HG02678 (cell line): ENCODE measurements around the gene CTIF.
A peak's percentile ranks its signal among the peaks of the same experiment; 100 is the strongest.

Experiments used
- ATAC-seq: cut with Tn5 transposase; IDR thresholded peaks from one replicate; pipeline ENCODE4 v1.9.1; 2021; ENCODE audit warnings: mild to moderate bottlenecking, moderate library complexity; ENCODE audit not compliant: unreplicated experiment

CTIF gene

DNA sequence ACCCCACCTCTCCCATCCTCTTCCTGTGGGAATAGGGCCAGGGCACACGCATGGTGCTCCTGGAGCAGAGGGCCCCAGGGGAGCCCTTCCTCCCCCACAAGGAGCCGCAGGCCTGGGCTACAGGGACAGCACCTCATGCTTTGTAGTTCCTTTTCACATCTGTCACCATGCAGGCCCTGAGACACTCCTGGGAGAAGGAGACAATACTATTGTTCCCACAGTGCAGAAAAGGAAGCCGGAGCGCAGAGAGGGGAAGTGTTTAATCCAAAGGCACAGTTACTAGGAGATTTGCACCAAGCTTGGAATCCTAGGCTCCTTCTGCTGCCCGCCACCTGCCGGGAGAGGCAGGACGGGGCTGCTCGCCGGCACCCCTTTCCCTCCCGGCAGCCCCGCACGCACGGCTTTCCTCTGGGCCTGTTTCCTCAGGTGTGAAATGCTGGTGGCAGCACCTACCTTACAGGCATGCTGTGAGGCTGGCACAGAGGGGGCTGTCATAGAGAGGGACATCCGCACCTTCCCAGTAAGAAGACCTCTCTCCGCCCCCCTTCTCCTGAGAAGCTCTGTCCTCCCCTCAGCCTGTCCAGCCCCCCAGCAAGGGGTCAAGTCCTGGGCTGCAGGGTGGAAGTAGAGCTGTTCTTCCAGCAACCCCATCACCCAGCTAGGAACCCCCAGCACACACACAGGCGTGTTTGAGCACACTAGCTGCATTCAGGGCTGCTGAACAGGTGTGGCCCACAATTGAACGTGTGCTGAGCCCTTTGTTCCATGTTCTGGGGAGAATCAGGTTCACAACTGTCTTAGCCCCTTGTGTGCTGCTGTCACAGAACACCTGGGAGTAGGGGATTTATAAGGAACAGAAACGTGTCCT, 349.3 kb downstream of the CTIF start:
- ATAC-seq: no peak

DNA sequence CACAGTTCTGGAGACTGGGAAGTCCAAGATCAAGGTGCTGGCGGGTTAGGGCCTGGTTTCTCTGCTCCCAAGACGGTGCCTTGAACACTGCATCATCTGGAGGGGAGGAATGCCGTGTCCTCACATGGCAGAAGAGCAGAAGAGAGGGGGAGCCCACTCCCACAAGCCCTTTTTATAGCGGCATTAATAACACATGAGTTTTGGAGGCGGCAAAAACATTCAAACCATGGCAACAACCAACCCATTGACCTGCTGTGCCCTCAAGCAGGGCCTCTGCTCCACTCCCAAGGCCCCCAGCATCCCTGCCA, 349.9 kb downstream of the CTIF start:
- ATAC-seq: no peak

DNA sequence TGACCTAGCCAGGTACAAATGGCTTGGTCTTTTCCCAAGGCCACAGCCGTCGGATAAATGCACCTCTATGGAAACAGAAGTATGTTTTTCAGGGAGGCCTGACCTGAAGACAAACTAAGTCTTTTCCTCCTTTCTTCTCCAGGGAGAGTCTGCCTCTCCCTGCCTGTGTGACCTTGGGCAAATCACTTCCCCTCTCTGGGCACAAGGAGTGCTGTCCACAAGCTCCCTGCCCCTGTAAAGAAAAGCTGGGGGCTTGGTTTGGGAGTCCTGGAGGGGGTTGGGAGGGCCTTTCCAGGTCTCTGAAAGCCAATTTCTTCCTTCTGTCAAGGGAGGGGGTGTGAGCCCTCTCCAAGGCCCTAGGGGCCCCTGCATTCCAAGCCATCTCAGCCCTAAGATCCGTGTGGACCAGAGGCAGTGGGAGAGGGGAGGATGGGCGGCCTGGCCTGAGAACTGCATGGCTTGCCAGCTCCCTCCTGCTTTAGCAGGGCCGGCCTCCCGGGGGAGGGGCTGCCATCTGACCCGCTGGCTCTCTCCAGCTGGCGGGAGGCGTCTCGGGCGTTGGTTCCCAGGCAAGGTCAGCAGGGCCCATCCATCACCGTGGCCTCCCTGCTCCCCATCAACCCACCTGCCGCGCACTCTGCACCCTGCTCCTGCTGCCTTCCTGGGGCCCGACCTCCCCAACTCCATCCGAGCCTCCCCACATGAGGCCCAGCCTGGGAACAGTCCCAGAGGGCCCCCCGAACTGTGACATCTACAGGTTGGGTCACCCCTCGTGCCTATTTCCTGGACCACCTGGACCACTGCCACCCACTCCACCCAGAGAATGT, 350.5 kb downstream of the CTIF start:
- ATAC-seq: no peak

DNA sequence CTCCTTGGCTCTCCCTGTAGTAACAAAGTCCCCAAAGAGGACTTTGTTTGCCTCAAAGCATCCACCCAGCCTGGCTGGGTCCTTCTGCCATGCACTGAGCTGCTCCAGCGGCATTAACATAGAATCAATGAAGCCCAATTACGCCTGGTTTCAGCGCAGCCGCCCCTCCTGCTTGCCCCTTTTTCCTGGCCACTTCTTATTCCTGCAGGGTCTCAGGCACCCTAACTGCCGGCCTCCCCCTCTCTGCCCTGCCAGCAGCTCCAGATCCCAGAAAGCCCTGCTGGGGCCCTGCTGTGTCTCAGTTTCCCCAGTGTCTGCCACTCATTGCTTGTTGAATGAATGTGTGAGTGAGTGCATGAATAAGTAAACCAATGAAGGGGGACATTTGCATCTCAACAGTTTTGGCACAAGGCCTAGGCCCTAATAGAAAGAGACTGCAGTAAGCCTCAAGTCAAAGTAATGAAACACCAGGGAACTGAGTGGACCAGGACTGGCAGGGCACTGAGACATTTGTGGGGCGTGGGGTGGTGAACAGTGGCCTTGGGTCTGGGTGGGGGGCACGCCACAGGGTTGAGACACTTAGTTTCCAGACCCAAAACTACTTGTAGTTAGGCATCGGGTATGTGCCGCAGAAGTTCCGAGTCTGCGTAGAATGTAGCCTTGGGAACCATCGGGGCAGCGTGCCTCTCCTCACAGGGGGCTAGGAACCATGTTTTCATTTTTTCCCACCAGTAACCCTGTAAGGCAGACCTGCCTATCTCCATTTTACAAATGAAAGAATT, 351.3 kb downstream of the CTIF start:
- no peak for ATAC-seq

DNA sequence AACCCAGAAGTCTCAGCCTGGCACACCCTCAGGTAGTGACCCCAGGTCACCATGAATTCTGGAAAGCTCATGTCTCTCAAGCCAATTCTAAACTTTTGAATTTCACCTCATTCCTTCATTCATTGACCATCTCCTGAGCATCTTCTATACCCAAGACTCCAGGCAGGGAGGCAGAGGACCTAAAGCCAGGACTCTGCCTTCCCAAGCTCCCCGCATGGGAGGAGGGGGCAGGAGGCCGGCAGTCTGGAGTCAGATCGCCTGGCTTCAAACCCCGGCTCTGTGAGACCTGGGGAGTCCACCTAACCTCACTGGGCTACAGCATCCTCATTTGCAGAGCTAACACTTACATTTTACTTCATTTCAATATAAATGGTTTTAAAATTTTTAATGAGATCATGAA, 352.9 kb downstream of the CTIF start:
- ATAC-seq: no peak

DNA sequence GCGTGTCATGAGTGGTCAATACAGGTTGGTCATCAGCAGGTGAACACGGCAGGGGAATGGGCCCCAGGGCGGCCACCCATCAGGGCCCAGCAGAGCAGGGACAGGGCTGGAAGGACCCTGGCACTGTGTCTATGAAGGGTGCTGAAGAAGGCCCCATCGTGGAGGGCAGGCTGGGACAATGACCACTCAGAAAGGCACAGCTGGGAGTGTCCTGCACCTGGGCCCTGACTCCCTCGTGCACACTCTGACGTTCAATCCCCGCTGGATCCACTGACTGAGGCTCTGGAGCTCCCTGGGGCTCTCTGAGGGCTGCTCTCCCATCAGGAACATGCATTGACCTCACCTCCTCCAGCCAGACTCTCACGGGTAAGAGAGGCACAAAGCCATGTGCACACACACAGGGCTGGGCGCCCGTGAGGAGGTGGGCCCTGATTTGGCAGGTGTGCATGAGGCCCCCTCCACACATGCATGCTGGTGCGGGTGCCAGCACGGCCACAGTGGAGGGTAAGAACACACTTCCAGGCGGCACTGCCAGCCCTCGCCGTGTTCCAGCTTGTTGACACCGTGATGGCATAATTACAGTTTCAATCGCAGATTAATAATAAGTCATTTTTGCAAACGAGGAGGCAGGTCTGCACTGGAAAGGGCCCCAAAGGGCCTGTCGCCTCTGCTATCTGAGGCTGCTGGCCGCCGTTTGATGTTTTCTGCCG, 353.5 kb downstream of the CTIF start:
- ATAC-seq: no peak

DNA sequence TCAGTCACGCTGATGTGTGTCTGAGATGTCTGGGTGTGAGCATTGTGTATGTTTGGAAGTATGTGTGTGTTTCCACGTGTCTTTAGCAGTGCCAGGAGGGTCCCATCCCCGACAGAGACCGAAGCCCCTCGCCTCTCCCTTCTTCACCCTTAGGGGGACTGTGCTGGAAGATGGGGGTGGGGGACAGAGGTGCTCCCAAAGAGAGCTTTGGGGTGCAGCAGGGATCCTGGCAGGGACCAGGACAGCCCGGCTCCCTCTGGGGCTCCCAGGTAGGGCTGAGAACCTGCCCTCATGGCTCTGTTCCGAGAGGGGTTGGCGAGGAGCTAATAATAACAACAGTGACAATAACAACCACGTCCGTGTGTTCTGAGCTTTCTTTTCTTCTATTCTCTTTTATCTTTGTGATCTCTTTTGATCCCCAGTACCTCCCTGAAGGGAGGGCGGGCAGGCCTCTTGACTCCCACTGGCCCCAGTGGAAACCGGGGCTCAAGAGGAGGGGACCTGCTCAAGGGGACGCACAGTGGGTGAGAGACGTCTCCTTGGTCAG, 354.3 kb downstream of the CTIF start:
- ATAC-seq: no peak

DNA sequence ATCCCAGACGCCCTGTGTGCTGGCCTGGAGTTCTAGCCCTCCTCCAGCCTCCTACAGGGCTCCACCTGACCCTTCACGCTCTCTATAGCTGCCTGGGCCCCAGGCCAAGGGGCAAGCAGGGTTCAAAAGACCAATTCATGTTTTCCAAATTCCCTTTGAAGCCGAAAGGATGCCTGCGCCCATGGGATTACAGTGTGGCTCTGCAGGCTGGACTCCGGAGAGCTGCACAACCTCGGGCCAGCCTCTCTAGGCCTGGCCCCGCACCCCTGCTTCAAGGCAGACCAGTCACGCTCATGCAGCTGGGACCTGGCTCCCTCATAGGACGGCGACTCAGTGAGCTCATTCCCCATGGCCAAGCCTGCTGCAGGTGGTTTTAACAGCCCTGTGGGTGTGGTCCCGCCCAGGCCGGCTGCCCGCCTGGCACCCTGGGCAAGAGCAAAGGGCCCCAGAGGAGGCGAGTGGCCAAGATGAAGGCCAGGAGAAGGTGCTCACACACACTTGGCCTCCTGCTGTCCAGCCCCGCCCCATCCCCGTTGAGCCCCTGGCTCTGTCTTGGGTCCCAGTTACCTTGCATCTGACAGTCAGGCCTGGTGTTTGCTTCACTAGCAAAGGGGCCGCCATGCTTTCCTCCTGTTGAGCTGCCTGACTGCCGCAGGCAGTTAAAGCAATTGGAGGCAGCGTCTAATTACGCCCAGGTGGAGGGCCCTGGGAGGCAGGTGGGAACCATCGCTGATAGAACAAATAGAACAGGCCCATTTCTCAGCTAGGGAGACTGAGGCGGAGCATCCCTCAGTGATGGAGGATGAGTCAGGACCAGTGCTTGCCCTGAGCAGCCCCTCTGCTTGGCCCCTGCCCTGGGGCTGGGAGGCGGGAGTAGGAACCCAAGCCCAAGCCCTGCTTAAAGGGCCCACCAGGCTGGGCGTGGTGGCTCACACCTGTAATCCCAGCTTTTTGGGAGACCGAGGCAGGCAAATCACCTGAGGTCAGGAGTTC, 355.1 kb downstream of the CTIF start:
- no peak for ATAC-seq

DNA sequence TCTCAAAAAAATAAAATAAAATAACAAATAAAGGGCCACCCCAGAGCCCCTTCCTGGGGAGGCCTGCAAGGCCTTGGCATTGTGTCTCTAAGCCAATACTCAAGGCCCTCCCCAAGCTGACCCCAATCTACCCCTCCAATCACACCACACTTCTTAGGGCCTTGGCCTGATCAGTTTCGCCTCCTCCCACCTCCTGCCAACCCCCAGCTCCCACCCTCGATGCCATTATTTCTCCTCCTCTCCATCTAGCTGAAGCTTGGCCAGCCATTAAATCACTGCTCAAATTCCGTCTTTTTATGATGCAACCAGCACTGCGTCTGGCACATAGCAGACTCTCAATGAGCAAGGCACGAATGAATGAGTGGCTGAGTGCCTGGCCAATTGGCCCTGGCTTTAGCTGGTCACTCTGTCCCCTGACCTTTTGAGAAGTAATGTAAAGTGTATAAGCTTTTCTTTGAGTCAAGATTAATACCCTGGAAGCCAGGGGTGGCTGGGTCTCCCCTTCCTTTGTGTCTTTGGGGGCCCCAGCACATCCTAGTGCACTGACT, 356.0 kb downstream of the CTIF start:
- ATAC-seq: no peak

DNA sequence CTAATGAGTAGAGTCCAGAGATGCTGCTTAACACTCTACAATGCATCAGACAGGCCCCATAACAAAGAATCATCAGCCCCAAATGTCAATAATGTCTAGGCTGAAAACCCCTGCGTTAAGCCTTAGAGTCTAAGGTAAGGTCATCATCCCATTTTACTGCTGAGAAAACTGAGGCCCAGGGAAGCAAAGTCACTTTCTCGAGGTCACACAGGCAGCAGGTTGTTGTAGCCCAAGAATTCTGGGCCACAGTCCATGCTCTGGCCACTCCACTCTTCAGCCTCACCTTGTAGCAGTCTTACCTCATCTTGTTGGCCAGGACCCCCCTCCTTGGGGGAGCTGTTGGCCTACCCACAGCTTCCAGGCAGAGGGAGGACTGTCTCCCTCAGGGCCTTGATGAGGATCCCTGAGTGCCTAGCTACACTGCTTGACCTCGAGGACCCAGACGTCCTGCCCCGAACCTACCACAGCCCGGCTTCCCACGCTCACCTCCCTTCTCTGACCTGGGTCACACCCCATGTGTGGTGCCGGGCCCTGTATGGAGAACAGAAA, 357.6 kb downstream of the CTIF start:
- no peak for ATAC-seq

DNA sequence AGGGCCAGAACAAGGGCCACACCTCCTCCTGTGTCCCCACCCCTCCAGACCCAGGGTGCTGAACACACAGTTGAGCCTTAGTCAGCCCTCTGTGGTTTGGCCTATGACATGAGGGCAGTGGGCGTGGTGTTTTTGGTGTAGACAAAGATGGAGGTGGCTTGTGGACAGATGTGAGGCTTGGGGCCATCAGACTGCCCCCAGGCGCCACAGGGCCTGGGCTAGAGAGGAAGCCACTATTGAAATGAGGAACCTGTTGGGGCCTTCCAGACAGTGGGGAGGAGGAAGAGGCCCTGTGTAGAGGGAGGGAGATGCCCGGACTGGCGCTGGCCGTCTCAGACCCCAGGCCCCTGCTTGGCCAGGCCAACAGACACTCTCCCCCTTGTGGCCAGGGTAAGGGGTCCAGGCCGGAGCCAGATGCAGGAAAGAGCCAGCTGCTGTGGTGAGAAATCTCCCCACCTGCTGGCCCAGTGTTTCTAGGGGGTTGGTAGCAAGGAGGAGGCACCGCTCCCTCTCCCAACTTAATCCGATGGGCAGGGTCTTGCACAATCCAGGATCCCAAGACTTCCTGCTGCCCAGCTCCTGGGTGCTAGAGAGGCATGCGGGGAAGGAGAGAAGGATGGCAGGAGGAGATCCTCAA, 358.2 kb downstream of the CTIF start:
- peak; percentile 60 for ATAC-seq

DNA sequence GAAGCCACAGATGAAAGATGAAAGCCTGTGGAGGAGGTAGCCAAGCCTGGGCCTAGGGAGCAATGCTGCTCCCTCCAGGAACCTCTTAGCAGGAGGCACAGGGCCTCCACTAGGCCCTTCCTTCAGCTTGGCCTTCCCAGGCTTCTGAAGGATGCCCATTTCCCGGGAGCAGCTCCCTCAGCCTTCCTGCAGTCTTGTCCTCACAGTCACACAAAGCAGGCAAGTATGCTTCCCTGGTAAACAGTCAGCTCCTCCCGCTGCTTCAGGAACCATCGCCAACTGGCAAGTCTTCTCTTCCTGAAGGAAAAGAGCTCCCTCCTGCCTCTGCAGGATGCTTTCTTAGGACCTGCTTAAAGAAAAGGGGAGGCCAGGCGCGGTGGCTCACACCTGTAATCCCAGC, 358.7 kb downstream of the CTIF start:
- ATAC-seq: no peak

DNA sequence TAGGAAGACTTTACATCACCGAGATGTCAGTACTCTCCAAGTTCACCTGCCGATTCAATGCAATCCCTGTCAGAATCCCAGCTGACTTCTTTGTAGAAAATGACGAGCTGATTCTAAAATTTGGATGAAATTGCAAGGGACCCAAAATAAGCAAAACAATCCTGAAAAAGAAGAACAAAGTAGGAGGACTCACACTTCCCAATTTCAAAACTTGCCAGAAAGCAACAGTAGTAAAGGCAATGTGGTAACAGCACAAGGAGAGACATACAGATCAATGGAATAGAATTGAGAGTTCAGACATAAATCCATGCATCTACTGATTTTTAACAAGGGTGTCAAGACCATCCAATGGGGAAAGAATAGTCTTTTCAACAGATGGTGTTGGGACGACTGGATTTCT, 359.7 kb downstream of the CTIF start:
- no peak for ATAC-seq

DNA sequence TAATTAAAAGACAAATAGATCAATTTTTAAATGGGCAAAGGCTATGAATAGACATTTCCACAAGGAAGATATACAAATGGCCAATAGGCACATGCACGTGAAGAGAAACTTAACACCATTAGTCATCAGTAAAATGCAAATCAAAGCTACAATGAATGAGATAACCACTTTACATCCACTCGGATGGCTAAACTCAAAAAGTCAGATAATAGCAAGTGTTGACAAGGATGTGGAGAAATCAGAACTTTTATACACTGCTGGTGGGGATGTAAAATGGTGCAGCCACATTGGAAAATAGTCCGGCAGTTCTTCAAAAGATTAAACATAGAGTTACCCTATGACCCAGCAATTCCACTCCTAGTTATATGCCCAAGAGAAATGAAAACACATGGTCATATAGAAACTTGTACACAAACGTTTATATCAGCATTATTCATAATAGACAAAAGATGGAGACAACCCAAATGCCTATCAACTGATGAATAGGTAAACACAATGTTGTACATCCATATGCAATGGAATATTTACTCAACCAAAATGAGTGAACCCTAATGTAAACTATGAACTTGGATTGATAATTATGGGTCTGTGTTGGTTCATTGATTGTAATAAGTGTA, 360.8 kb downstream of the CTIF start:
- no peak for ATAC-seq

DNA sequence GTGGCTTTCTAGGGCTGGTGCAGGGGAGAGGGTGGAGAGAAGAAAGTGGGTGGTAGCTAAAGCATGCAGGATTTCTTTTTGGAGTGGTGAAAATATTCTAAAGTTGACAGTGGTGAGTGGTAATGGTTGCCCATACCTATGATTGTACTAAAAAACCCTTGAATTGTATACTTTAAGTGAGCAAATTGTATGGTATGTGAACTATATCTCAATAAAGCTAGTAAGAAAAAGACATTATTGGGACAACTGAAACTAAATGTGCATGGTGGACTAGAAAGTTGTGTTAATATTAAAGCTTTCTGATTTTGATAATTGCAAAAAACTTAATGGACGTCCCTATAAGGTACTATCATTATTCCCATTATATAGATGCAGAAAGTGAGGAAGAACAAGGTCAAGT, 361.6 kb downstream of the CTIF start:
- no peak for ATAC-seq

DNA sequence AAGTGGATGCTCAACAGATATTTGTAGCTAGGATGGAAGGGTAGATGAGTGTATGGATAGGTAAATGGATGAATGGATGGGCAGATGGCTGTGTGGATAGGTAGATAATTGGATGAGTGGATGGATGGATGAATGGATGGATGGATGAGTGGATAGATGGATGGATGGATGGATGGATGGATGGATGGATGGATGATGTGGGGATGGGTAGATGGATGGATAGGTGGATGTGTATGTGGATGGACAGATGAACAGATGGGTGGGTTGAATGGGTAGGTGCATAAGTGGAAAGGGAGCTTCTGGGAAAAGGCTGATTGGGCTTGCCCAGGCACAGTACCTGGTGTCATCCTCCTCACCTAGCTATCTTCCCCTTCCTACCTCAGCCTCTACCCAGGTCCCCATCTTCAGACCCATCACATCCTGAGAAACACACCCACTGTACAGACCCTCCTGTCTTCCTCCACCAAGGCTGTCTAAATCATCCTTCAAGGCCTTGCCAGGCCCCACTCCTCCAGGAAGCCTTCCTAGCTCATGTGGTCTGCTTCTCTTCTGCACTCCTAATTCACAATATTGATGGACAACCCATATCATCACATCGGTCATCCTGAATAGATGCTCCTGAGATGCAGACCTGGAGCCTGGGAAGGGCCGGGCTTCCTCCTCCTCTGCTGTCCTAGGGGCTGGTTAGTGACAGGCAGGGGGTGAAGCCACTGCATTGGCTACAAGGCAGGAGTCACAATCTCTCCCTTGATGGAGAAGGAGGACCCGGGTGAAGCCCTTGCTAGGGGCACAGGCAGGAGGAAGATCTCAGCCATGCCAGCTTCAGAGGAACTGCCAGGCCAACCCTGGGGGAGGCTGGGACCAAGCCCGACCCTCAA, 362.6 kb downstream of the CTIF start:
- no peak for ATAC-seq
